Activated B cell treated with CpG ODN at 0.5 μM for 24 hours (primary cell): ENCODE measurements around the gene NEIL3. TPM values are rescaled to one million over a fixed set of nuclear protein-coding genes. Genes with fewer than 3 reads are reported as not detected.

ENCODE experiments used
- ATAC-seq: fragments of 200-7000 bp; cut with Tn5 transposase; one replicate; pipeline ENCODE4 v1.10.0; 2021; ENCODE audit warnings: low read depth, mild to moderate bottlenecking, moderate library complexity
- CTCF ChIA-PET: fragments of 350-600 bp; sonication (Branson Sonifier 250); formaldehyde crosslinking; loops from one replicate; lab custom pipeline; 2021; ENCODE audit warnings: antibody characterized with exemption; lab: Charles Lee
- POLR2A ChIA-PET: fragments of 350-600 bp; sonication (Branson Sonifier 250); formaldehyde crosslinking; loops from one replicate; lab custom pipeline; 2021; ENCODE audit warnings: antibody characterized with exemption; lab: Charles Lee
- DNase-seq: peaks from one replicate; pipeline ENCODE4 v3.0.0; 2022
- H3K27ac Mint-ChIP-seq: one replicate; pipeline ENCODE4 v1.8.0; 2020; ENCODE audit warnings: mixed read lengths
- H3K27me3 Mint-ChIP-seq: one replicate; pipeline ENCODE4 v1.8.0; 2021; ENCODE audit warnings: mixed read lengths
- H3K36me3 Mint-ChIP-seq: one replicate; pipeline ENCODE4 v1.8.0; 2021; ENCODE audit warnings: low read depth, mixed read lengths
- H3K4me1 Mint-ChIP-seq: one replicate; pipeline ENCODE4 v1.8.0; 2021; ENCODE audit warnings: mixed read lengths
- H3K4me3 Mint-ChIP-seq: one replicate; pipeline ENCODE4 v1.8.0; 2020; ENCODE audit warnings: mild to moderate bottlenecking, mixed read lengths
- H3K9me3 Mint-ChIP-seq: one replicate; pipeline ENCODE4 v1.8.0; 2020; ENCODE audit warnings: mixed read lengths
- CTCF ChIP-seq: fragments of 200-600 bp; IDR thresholded peaks from one replicate; pipeline ENCODE4 v1.8.0; 2022; ENCODE audit warnings: antibody characterized with exemption, mild to moderate bottlenecking
- intact Hi-C: fragments of 100-400 bp; cut with micrococcal nuclease; formaldehyde crosslinking; loops from one replicate; pipeline ENCODE4 v1.15.1; 2024
- total RNA-seq: library from RNA; stranded (reverse); gene quantifications from 2 replicates; pipeline ENCODE4 v1.2.3, GENCODE V29; 2022

The NEIL3 gene
- total RNA-seq, 1 donor from 2014 or later: 0.35 TPM

GRCh38 chr4:177266506-177266905, 43.2 kb upstream of the NEIL3 start:
- ATAC-seq: no peak
- H3K4me3 Mint-ChIP-seq: no peak overlapping the region
- H3K27ac Mint-ChIP-seq: no peak overlapping the region
- intact Hi-C loops: no loop called here
- no peak for DNase-seq
- no peaks in the 10 kb centered on the region for H3K4me1 Mint-ChIP-seq
- peaks cover 1% of the 10 kb centered on the region for H3K27me3 Mint-ChIP-seq
- TF ChIP-seq CTCF: no peak
- POLR2A ChIA-PET: no interaction called here
- no peaks in the 10 kb centered on the region for H3K36me3 Mint-ChIP-seq
- H3K9me3 Mint-ChIP-seq: no peaks in the 10 kb centered on the region
- CTCF ChIA-PET: no interaction called here

DNA sequence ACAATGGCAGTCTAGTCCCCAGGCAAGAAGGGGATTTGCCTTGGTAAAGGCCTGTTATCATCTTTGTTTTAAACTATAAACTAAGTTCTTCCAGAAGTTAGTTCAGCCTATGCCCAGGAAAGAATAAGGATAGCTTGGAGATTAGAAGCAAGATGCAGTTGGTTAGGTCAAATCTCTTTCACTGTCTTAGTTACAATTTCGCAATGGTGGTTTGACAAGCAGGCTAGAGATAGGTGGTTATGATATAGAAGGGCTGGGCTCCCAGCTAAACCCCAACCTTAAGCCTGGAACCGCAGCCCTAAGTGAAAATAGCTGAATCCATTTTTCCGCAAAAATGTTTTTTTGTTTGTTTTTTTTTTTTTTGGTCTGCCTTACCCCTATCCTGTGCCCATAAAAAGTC, 41.8 kb upstream of the NEIL3 start:
- Mint-ChIP-seq H3K27me3 (peaks cover 1% of the 10 kb centered on the region), H3K9me3 (no peaks in the 10 kb centered on the region), H3K27ac (no peak overlapping the region), H3K4me3 (no peak overlapping the region), H3K4me1 (no peaks in the 10 kb centered on the region), H3K36me3 (no peaks in the 10 kb centered on the region)
- ChIA-PET POLR2A (no interaction called here), CTCF (no interaction called here)
- ATAC-seq (no peak), DNase-seq (no peak)
- intact Hi-C loops: no loop called here
- TF ChIP-seq CTCF: no peak

DNA sequence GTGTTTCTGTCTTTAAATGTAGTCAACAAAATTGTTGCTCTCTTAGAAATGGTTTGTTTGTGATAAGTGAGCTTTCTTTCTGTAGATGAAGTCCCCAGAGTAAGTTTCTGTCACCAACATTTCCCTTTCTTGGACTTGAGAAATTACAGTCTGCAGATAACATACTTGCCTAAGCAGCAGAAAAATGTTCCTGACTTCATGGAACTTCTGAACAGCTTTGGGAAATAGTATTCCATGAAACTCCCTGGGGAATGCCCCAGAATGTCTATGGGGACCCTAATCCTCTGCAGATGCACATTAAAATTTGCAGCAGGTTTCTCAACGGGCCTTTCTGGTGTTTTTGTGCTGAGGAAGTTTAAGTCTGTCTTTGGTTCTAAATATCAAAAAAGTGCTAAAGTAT, 38.6 kb upstream of the NEIL3 start:
- Mint-ChIP-seq H3K9me3 (no peaks in the 10 kb centered on the region), H3K27me3 (no peaks in the 10 kb centered on the region), H3K27ac (no peak overlapping the region), H3K36me3 (no peaks in the 10 kb centered on the region), H3K4me1 (no peaks in the 10 kb centered on the region), H3K4me3 (no peak overlapping the region)
- TF ChIP-seq CTCF: no peak
- ATAC-seq (no peak), DNase-seq (no peak)
- POLR2A ChIA-PET: no interaction called here
- CTCF ChIA-PET: no interaction called here
- intact Hi-C loops: no loop called here

DNA sequence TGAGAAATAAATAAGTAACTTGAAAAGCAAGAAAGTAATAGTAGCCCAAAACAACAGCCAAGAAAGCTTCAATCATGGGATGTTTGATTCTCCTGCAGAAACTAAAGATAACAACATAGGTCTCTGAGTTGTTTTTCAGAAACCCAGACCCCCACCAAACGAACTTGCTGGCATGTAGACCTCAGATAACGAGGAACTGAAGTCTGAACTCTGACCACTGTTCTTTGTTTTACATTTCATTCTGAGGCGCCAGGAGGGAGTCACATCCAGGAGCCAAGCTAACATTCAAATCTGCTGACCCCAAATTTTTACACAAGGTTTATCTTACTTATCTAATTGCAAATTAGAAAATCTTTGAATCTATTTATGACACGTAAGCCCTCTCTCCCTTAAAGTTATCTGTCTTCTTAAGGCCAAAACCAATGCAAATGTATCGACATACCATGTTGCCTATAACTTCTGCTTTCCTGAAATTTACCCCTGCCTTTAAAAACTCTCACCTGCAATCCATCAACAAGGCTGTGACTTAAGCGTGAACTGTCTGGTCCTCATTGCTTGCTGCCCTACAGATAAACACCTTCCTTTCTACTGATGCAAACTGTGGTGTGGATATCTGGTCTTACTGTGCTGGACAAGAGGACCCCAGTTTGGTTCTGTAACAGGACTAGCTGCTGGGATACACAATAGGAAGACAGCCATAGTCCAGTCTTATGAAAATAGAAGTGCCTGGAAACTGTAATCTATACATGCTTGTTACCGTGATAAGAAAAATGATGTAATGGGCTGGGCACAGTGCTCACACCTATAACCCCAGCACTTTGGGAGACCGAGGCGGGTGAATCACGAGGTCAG, 37.5 kb upstream of the NEIL3 start:
- Mint-ChIP-seq H3K4me1 (no peaks in the 10 kb centered on the region), H3K4me3 (no peak overlapping the region), H3K27me3 (no peaks in the 10 kb centered on the region), H3K9me3 (no peaks in the 10 kb centered on the region), H3K36me3 (no peaks in the 10 kb centered on the region), H3K27ac (no peak overlapping the region)
- ChIA-PET POLR2A (no interaction called here), CTCF (no interaction called here)
- no peak for TF ChIP-seq CTCF
- intact Hi-C loops: no loop called here
- DNase-seq: no peak
- no peak for ATAC-seq

- no peak for DNase-seq
- Mint-ChIP-seq H3K27ac (no peak overlapping the region), H3K4me1 (no peaks in the 10 kb centered on the region), H3K36me3 (no peaks in the 10 kb centered on the region), H3K27me3 (no peaks in the 10 kb centered on the region), H3K9me3 (no peaks in the 10 kb centered on the region), H3K4me3 (no peak overlapping the region)
- ATAC-seq: no peak
- intact Hi-C loops: no loop called here
- POLR2A ChIA-PET: no interaction called here
- no peak for TF ChIP-seq CTCF
- CTCF ChIA-PET: no interaction called here
Observed at GRCh38 chr4:177275999-177276398, 33.7 kb upstream of the NEIL3 start.
